PC-3 (cell line): ENCODE data around the gene CDH22. TPM values are rescaled to one million over a fixed set of nuclear protein-coding genes. Genes with fewer than 3 reads are reported as not detected.
A peak's percentile ranks its signal among the peaks of the same experiment; 100 is the strongest.

ENCODE experiments used
- ATAC-seq: fragments of 200-7000 bp; cut with Tn5 transposase; 2 replicates; pipeline ENCODE4 v1.9.1; 2020; ENCODE audit warnings: mild to moderate bottlenecking, moderate library complexity
- BruUV-seq: library from RNA; stranded (reverse); fragments of 400-500 nt; replicated peaks from 2 replicates; lab custom pipeline; 2021; lab: Mats Ljungman, UMichigan
- CTCF ChIA-PET: fragments of 300-600 bp; sonication (Branson Sonifier 250); formaldehyde crosslinking; loops from one replicate; lab custom pipeline; 2022; ENCODE audit warnings: antibody characterized with exemption; lab: Charles Lee
- POLR2A ChIA-PET: fragments of 300-600 bp; sonication (Branson Sonifier 250); formaldehyde crosslinking; loops from one replicate; lab custom pipeline; 2022; ENCODE audit warnings: antibody characterized with exemption; ENCODE audit not compliant: unreplicated experiment; lab: Charles Lee
- DNase-seq: peaks from one replicate; pipeline ENCODE4 v3.0.0-alpha.2; 2015
- H2AFZ ChIP-seq: fragments of 300-600 bp; sonication (generic); 2 replicates; pipeline ENCODE4 v1.6.0; 2016; ENCODE audit warnings: antibody characterized with exemption, low read length
- H3F3A ChIP-seq: fragments of 300-600 bp; sonication (generic); one replicate; pipeline ENCODE4 v1.6.0; 2017; ENCODE audit warnings: antibody characterized with exemption, low read length, control low read depth, mild to moderate bottlenecking; ENCODE audit not compliant: unreplicated experiment
- H3K27ac ChIP-seq: fragments of 300-600 bp; sonication (generic); 2 replicates; pipeline ENCODE4 v1.5.1; 2016; ENCODE audit warnings: mild to moderate bottlenecking, low read length
- H3K27me3 ChIP-seq: fragments of 300-600 bp; sonication (generic); 2 replicates; pipeline ENCODE4 v1.6.1; 2016; ENCODE audit warnings: low read length, mixed read lengths
- H3K36me3 ChIP-seq: fragments of 300-600 bp; sonication (generic); 2 replicates; pipeline ENCODE4 v1.6.1; 2016; ENCODE audit warnings: low read depth, mixed run types, low read length, mixed read lengths
- H3K4me1 ChIP-seq: fragments of 300-600 bp; sonication (generic); 2 replicates; pipeline ENCODE4 v1.5.1; 2016; ENCODE audit warnings: low read length; ENCODE audit not compliant: insufficient read depth
- H3K4me2 ChIP-seq: fragments of 300-600 bp; sonication (generic); 2 replicates; pipeline ENCODE4 v1.6.0; 2016; ENCODE audit warnings: low read length
- H3K4me3 ChIP-seq: fragments of 300-600 bp; sonication (generic); 2 replicates; pipeline ENCODE4 v1.5.1; 2016; ENCODE audit warnings: mild to moderate bottlenecking, low read length, mixed read lengths
- H3K79me2 ChIP-seq: fragments of 300-600 bp; sonication (generic); 2 replicates; pipeline ENCODE4 v1.6.1; 2017; ENCODE audit warnings: low read length, mixed read lengths
- H3K9ac ChIP-seq: fragments of 300-600 bp; sonication (generic); 2 replicates; pipeline ENCODE4 v1.6.0; 2016; ENCODE audit warnings: mild to moderate bottlenecking, low read length
- H3K9me2 ChIP-seq: fragments of 300-600 bp; sonication (generic); replicated peaks from 2 replicates; pipeline ENCODE4 v1.6.1; 2016; ENCODE audit warnings: mixed run types, low read length, mixed read lengths
- H3K9me3 ChIP-seq: fragments of 300-600 bp; sonication (generic); 2 replicates; pipeline ENCODE4 v1.6.1; 2016; ENCODE audit warnings: low read length, mixed read lengths
- H4K20me1 ChIP-seq: fragments of 300-600 bp; sonication (generic); 2 replicates; pipeline ENCODE4 v1.6.1; 2016; ENCODE audit warnings: low read length, mixed read lengths
- EZH2 ChIP-seq: fragments of 300-600 bp; sonication (generic); IDR thresholded peaks from one replicate; pipeline ENCODE4 v1.6.1; 2017; ENCODE audit warnings: antibody characterized with exemption, mild to moderate bottlenecking, low read length; ENCODE audit not compliant: unreplicated experiment
- EZH2phosphoT487 ChIP-seq: fragments of 300-600 bp; sonication (generic); IDR thresholded peaks from 2 replicates; pipeline ENCODE4 v1.6.1; 2018; ENCODE audit warnings: mild to moderate bottlenecking, antibody characterized with exemption, low read length, borderline replicate concordance
- intact Hi-C: fragments of 100-400 bp; cut with micrococcal nuclease; formaldehyde crosslinking; loops from 2 replicates; pipeline ENCODE4 v1.9.0; 2023
- total RNA-seq: library from RNA; depleted of rRNA; stranded (reverse); fragments of >200 nt; gene quantifications from 2 replicates; pipeline ENCODE4 v1.2.3, GENCODE V29; 2014
- TF ChIP-seq, protein P1 (sequence below): fragments of 300-600 bp; sonication (generic); conservative IDR thresholded peaks from 2 replicates; pipeline ENCODE4 v1.5.1; 2017; ENCODE audit warnings: antibody characterized with exemption, low read depth, mild to moderate bottlenecking, low read length

The CDH22 gene
- total RNA-seq, 1 experiment from 2014 or later = not detected

DNA sequence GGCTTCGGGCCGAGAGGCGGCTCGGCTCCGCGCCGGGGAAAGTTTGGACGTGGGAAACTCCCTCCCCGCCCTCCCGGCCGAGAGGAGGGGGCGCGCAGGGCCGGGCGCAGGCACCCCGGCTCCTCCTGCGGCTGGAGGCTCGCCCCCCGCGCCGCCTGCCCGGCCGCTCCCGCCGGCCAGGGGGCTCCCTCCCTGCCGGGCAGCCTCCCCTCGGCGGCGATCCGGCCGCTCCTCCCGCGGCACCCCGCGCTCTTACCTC, 370 bp downstream of the CDH22 start:
- no TSS peak for BruUV-seq
- DNase-seq = no peak

DNA sequence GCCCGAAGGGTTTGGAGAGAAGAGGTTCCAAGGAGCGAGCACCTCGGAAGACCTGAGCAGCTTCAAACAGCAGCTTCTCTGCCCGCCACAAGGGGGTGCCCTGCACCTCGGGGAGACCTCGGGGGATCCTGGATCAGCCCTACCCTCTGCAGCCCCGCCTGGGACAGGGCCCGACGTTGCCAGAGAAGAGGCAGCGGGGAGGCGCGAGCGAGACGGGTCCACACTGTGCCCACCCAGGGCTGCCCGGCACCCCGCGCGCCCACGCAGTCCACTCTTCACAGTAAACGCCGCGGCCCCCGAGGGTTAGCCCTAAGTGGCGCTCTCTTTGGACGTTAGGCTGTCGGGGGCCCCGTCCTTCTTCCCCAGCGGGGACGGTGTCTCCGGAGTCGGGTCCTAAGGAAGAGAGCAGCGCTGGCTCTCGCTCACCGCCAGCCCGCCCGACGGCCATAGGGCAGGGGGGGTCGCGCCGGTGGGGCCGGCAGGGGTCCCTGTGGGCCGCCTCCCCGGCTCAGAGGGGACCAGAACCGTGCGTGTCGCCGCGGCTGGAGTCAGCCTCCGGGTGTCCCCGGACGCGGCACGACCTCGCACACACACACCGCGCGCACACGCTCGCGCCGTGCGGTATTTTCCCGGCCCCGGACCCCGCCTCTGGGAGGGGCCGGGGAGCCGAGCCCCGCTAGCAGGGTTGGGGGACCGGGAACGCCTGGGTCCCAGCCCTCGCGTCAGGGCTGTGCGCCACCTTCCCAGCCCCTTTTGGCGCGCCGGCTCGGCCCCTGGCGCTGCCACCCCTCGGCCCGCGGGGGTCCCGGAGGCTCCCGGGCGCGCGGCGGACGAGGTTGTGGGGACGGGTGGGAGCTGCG, 929 bp downstream of the CDH22 start:
- peak overlapping the region; percentile 23; the same call in 1 of the 2 replicates for H2AFZ ChIP-seq
- peak; percentile 59 for DNase-seq
- no peaks in the 10 kb centered on the region for H3K9me2 ChIP-seq
- H3K4me3 ChIP-seq = no peak overlapping the region
- no peaks in the 10 kb centered on the region for H3F3A ChIP-seq
- no peak overlapping the region for H3K27ac ChIP-seq
- peak; percentile 74 for ATAC-seq
- TF ChIP-seq EZH2 (peak; percentile 97), EZH2phosphoT487 (peak; percentile 77; the same call in 1 of the 2 replicates)
- TF ChIP-seq, protein P1, sequence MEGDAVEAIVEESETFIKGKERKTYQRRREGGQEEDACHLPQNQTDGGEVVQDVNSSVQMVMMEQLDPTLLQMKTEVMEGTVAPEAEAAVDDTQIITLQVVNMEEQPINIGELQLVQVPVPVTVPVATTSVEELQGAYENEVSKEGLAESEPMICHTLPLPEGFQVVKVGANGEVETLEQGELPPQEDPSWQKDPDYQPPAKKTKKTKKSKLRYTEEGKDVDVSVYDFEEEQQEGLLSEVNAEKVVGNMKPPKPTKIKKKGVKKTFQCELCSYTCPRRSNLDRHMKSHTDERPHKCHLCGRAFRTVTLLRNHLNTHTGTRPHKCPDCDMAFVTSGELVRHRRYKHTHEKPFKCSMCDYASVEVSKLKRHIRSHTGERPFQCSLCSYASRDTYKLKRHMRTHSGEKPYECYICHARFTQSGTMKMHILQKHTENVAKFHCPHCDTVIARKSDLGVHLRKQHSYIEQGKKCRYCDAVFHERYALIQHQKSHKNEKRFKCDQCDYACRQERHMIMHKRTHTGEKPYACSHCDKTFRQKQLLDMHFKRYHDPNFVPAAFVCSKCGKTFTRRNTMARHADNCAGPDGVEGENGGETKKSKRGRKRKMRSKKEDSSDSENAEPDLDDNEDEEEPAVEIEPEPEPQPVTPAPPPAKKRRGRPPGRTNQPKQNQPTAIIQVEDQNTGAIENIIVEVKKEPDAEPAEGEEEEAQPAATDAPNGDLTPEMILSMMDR = peak; percentile 89
- no peaks in the 10 kb centered on the region for H3K9me3 ChIP-seq
- POLR2A ChIA-PET = interaction anchor here (0.6 kb wide), 1 partner anchor 82 kb away, joined by 5 read pairs; no protein-coding TSS in a partner anchor
- H3K4me1 ChIP-seq = no peaks in the 10 kb centered on the region
- no peak overlapping the region for H3K9ac ChIP-seq
- peaks cover 79% of the 10 kb centered on the region for H3K27me3 ChIP-seq
- BruUV-seq = no TSS peak
- H3K4me2 ChIP-seq = peak overlapping the region; percentile 23; the same call in 1 of the 2 replicates
- intact Hi-C loops = no loop called here
- no peaks in the 10 kb centered on the region for H3K36me3 ChIP-seq
- H3K79me2 ChIP-seq = no peaks in the 10 kb centered on the region
- no peaks in the 10 kb centered on the region for H4K20me1 ChIP-seq
- CTCF ChIA-PET = interaction anchor here (0.6 to 1.2 kb wide), 6 partner anchors 15 to 131 kb away, joined by 3 to 11 read pairs (median 5); partner anchors contain the start of gene ELMO2

More for the DNA sequence above, 370 bp downstream of the CDH22 start:
- no peaks in the 10 kb centered on the region for H3K9me2 ChIP-seq
- H3K9me3 ChIP-seq = no peaks in the 10 kb centered on the region
- no peaks in the 10 kb centered on the region for H4K20me1 ChIP-seq
- no peaks in the 10 kb centered on the region for H3F3A ChIP-seq
- no peak for TF ChIP-seq EZH2
- TF ChIP-seq, protein P1 = no peak
- TF ChIP-seq EZH2phosphoT487 = no peak
- CTCF ChIA-PET = no interaction called here
- ATAC-seq = no peak
- H3K9ac ChIP-seq = no peak overlapping the region
- peaks cover 79% of the 10 kb centered on the region for H3K27me3 ChIP-seq
- no peak overlapping the region for H2AFZ ChIP-seq
- H3K27ac ChIP-seq = no peak overlapping the region
- no peaks in the 10 kb centered on the region for H3K36me3 ChIP-seq
- H3K4me1 ChIP-seq = no peaks in the 10 kb centered on the region
- H3K4me3 ChIP-seq = no peak overlapping the region
- intact Hi-C loops = no loop called here
- POLR2A ChIA-PET = no interaction called here
- no peaks in the 10 kb centered on the region for H3K79me2 ChIP-seq
- peak overlapping the region; percentile 63; the same call in 1 of the 2 replicates for H3K4me2 ChIP-seq

DNA sequence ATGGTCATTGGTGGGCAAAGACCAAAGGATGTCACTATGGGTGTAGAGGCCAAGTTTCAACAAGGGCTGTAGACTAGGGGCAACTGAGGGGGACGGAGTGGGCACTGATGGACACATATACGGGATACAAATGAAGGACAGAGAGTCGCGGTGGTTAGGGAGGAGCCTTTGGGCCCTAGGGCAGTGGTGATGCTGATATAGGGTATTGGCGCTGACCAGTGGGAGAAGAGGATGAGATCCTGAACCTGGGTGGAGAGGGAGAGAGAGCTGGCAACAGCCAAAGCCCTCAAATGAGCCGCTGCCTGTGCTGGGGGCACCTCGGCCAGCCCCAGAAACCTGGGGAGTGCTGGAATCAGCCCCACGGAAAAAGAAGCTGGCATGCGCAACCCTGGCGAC, 1.6 kb downstream of the CDH22 start:
- no peak overlapping the region for H3K9ac ChIP-seq

More for the DNA sequence above, 1.6 kb downstream of the CDH22 start:
- no peaks in the 10 kb centered on the region for H3K9me3 ChIP-seq
- DNase-seq (no peak), ATAC-seq (no peak)
- H3K4me2 ChIP-seq = no peak overlapping the region; the same call in 1 of the 2 replicates
- POLR2A ChIA-PET = interaction anchor here (0.6 kb wide), 1 partner anchor 83 kb away, joined by 5 read pairs; no protein-coding TSS in a partner anchor
- no peak overlapping the region for H2AFZ ChIP-seq
- CTCF ChIA-PET = interaction anchor here (0.6 to 1.2 kb wide), 6 partner anchors 16 to 131 kb away, joined by 3 to 11 read pairs (median 5); partner anchors contain the start of gene ELMO2
- BruUV-seq = no TSS peak
- H3K9me2 ChIP-seq = no peaks in the 10 kb centered on the region
- peaks cover 79% of the 10 kb centered on the region for H3K27me3 ChIP-seq
- H3K36me3 ChIP-seq = no peaks in the 10 kb centered on the region
- H3K79me2 ChIP-seq = no peaks in the 10 kb centered on the region
- intact Hi-C loops = no loop called here
- no peaks in the 10 kb centered on the region for H3K4me1 ChIP-seq
- H3K4me3 ChIP-seq = no peak overlapping the region
- H3K27ac ChIP-seq = no peak overlapping the region
- no peak for TF ChIP-seq EZH2phosphoT487
- no peak for TF ChIP-seq EZH2
- TF ChIP-seq, protein P1 = no peak
- H4K20me1 ChIP-seq = no peaks in the 10 kb centered on the region
- no peaks in the 10 kb centered on the region for H3F3A ChIP-seq
